HEK293 (cell line): ENCODE measurements around the gene TCERG1L.

Experiments
- CTCF ChIA-PET: fragments of 350-600 bp; formaldehyde crosslinking; extraction: SDS; loops from one replicate; lab custom pipeline; 2021; ENCODE audit warnings: antibody characterized with exemption; lab: Yijun Ruan, JAX
- POLR2A ChIA-PET: fragments of 300-600 bp; formaldehyde crosslinking; extraction: SDS; loops from one replicate; lab custom pipeline; 2020; ENCODE audit warnings: antibody characterized with exemption, inconsistent platforms; lab: Yijun Ruan, JAX
- H3K27ac ChIP-seq: fragments of 200-500 bp; sonication (Bioruptor generic); 2 replicates; pipeline ENCODE4 v1.5.1; 2014; ENCODE audit warnings: low read depth, low read length, control low read depth, inconsistent platforms; ENCODE audit errors: extremely low read depth
- H3K36me3 ChIP-seq, 2 experiments: fragments of 200-500 bp in 1 of 2; sonication (Bioruptor generic) in 1 of 2; 1 replicate in 1 of 2; 2 replicates in 1 of 2; pipeline ENCODE4 v1.5.1; 2014 to 2017; ENCODE audit warnings: inconsistent platforms in 2 of 2, low read length in 2 of 2; ENCODE audit not compliant: control insufficient read depth in 2 of 2, insufficient read depth in 1 of 2
- H3K4me1 ChIP-seq: fragments of 200-500 bp; sonication (Bioruptor generic); 2 replicates; pipeline ENCODE4 v1.5.1; 2014; ENCODE audit warnings: mild to moderate bottlenecking, low read length, inconsistent platforms; ENCODE audit not compliant: control insufficient read depth, insufficient read depth
- H3K4me3 ChIP-seq: 2 replicates; pipeline ENCODE4 v1.5.1; 2011; ENCODE audit warnings: low read depth, mild to moderate bottlenecking, control low read depth, low read length, moderate library complexity
- H3K9me3 ChIP-seq: fragments of 200-500 bp; sonication (Bioruptor generic); 2 replicates; pipeline ENCODE4 v1.5.1; 2014; ENCODE audit warnings: low read depth, low read length, inconsistent platforms; ENCODE audit not compliant: control insufficient read depth, insufficient read depth
- FEZF1 ChIP-seq: fragments of 450-650 bp; formaldehyde crosslinking; IDR thresholded peaks from 2 replicates; pipeline ENCODE4 v1.5.1; 2016; ENCODE audit warnings: missing biosample characterization, missing genetic modification characterization
- PRDM2 ChIP-seq: fragments of 450-650 bp; formaldehyde crosslinking; IDR thresholded peaks from 2 replicates; pipeline ENCODE4 v1.5.1; 2016; ENCODE audit warnings: missing biosample characterization, missing genetic modification characterization, borderline replicate concordance
- REST ChIP-seq: fragments of 450-650 bp; formaldehyde crosslinking; IDR thresholded peaks from 2 replicates; pipeline ENCODE4 v1.5.1; 2016; ENCODE audit warnings: missing biosample characterization, missing genetic modification characterization
- ZBTB11 ChIP-seq: fragments of 450-650 bp; formaldehyde crosslinking; conservative IDR thresholded peaks from 2 replicates; pipeline ENCODE4 v1.5.1; 2016; ENCODE audit warnings: low read depth, missing biosample characterization, missing genetic modification characterization
- ZBTB48 ChIP-seq: fragments of 450-650 bp; formaldehyde crosslinking; IDR thresholded peaks from 2 replicates; pipeline ENCODE4 v1.5.1; 2016; ENCODE audit warnings: missing biosample characterization, missing genetic modification characterization
- ZBTB7A ChIP-seq: fragments of 450-650 bp; formaldehyde crosslinking; IDR thresholded peaks from 2 replicates; pipeline ENCODE4 v1.5.1; 2016; ENCODE audit warnings: low read depth, missing biosample characterization, missing genetic modification characterization
- ZBTB8A ChIP-seq: fragments of 450-650 bp; formaldehyde crosslinking; IDR thresholded peaks from 2 replicates; pipeline ENCODE4 v1.5.1; 2016; ENCODE audit warnings: missing biosample characterization, missing genetic modification characterization
- ZFP37 ChIP-seq: fragments of 450-650 bp; formaldehyde crosslinking; IDR thresholded peaks from 2 replicates; pipeline ENCODE4 v1.5.1; 2016; ENCODE audit warnings: missing biosample characterization, missing genetic modification characterization
- ZFP41 ChIP-seq: fragments of 450-650 bp; formaldehyde crosslinking; IDR thresholded peaks from 2 replicates; pipeline ENCODE4 v1.5.1; 2016; ENCODE audit warnings: missing biosample characterization, missing genetic modification characterization, borderline replicate concordance
- ZFP69B ChIP-seq: fragments of 450-650 bp; formaldehyde crosslinking; IDR thresholded peaks from 2 replicates; pipeline ENCODE4 v1.5.1; 2016; ENCODE audit warnings: missing biosample characterization, missing genetic modification characterization
- ZIC2 ChIP-seq: fragments of 450-650 bp; formaldehyde crosslinking; IDR thresholded peaks from 2 replicates; pipeline ENCODE4 v1.5.1; 2016; ENCODE audit warnings: missing biosample characterization, missing genetic modification characterization
- ZNF114 ChIP-seq: fragments of 450-650 bp; formaldehyde crosslinking; IDR thresholded peaks from 2 replicates; pipeline ENCODE4 v1.5.0; 2017; ENCODE audit warnings: missing biosample characterization, missing genetic modification characterization
- ZNF148 ChIP-seq: fragments of 450-650 bp; formaldehyde crosslinking; IDR thresholded peaks from 2 replicates; pipeline ENCODE4 v1.5.0; 2017; ENCODE audit warnings: missing biosample characterization, missing genetic modification characterization, borderline replicate concordance
- ZNF266 ChIP-seq: fragments of 450-650 bp; formaldehyde crosslinking; IDR thresholded peaks from 2 replicates; pipeline ENCODE4 v1.5.1; 2016; ENCODE audit warnings: missing biosample characterization, missing genetic modification characterization, low read depth
- ZNF366 ChIP-seq: fragments of 450-650 bp; formaldehyde crosslinking; conservative IDR thresholded peaks from 2 replicates; pipeline ENCODE4 v1.5.1; 2016; ENCODE audit warnings: missing biosample characterization, missing genetic modification characterization
- ZNF585B ChIP-seq: fragments of 450-650 bp; formaldehyde crosslinking; IDR thresholded peaks from 2 replicates; pipeline ENCODE4 v1.5.1; 2016; ENCODE audit warnings: missing biosample characterization, missing genetic modification characterization
- ZNF664 ChIP-seq: fragments of 450-650 bp; formaldehyde crosslinking; IDR thresholded peaks from 2 replicates; pipeline ENCODE4 v1.5.1; 2016; ENCODE audit warnings: missing biosample characterization, missing genetic modification characterization

Gene TCERG1L

GRCh38 chr10:131188494-131188893 is 123.0 kb downstream of the TCERG1L start:
- Histone ChIP-seq H3K36me3 (no peaks in the 10 kb centered on the region), H3K4me3 (no peak overlapping the region), H3K27ac (no peak overlapping the region)
- CTCF ChIA-PET: no interaction called here
- TF ChIP-seq ZBTB11 (tag by site-specific recombination) (no peak), ZNF585B (tag by site-specific recombination) (no peak), ZFP69B (tag by site-specific recombination) (no peak), ZNF366 (tag by site-specific recombination) (no peak), FEZF1 (tag by site-specific recombination) (no peak)
- TF ChIP-seq, all 188 proteins: peak for 0
- no peaks in the 10 kb centered on the region for H3K9me3 ChIP-seq
- no peaks in the 10 kb centered on the region for H3K4me1 ChIP-seq
- POLR2A ChIA-PET: no interaction called here

GRCh38 chr10:131187926-131188325 is 123.6 kb downstream of the TCERG1L start:
- Histone ChIP-seq H3K9me3 (no peaks in the 10 kb centered on the region), H3K36me3 (no peaks in the 10 kb centered on the region), H3K4me3 (no peak overlapping the region), H3K4me1 (no peaks in the 10 kb centered on the region), H3K27ac (no peak overlapping the region)
- TF ChIP-seq ZFP41 (no peak), ZFP37 (tag by site-specific recombination) (no peak), ZIC2 (no peak), REST (tag by site-specific recombination) (no peak), ZNF266 (tag by site-specific recombination) (no peak), ZBTB7A (tag by site-specific recombination) (no peak)
- POLR2A ChIA-PET: no interaction called here
- CTCF ChIA-PET: no interaction called here

- H3K36me3 ChIP-seq: no peaks in the 10 kb centered on the region
- ChIA-PET CTCF (no interaction called here), POLR2A (no interaction called here)
- no peak overlapping the region for H3K4me3 ChIP-seq
- no peaks in the 10 kb centered on the region for H3K9me3 ChIP-seq
- H3K27ac ChIP-seq: no peak overlapping the region
- H3K4me1 ChIP-seq: no peaks in the 10 kb centered on the region
- TF ChIP-seq ZBTB8A (tag by site-specific recombination) (no peak), ZNF664 (tag by site-specific recombination) (no peak), ZNF148 (tag by site-specific recombination) (no peak), ZNF114 (tag by site-specific recombination) (no peak), ZBTB48 (tag by site-specific recombination) (no peak), PRDM2 (tag by site-specific recombination) (no peak)
These were observed 124.2 kb downstream of the TCERG1L start for GRCh38 chr10:131187274-131187673.
